ENCODE data around the gene CABP7.

CABP7 gene

GRCh38 chr22:29702931-29703501 is 16.8 kb upstream of the CABP7 start:
- no peak for DNase-seq

- DNase-seq: no peak
These were observed 16.1 kb upstream of the CABP7 start for GRCh38 chr22:29703569-29704195.

- no peak for DNase-seq
These were observed 15.1 kb upstream of the CABP7 start for GRCh38 chr22:29704528-29705285.

GRCh38 chr22:29705651-29706050 is 14.2 kb upstream of the CABP7 start:
- no peak for DNase-seq

- no peak for DNase-seq
These were observed 13.3 kb upstream of the CABP7 start for GRCh38 chr22:29706486-29706885.

- no peak for DNase-seq
These were observed 12.8 kb upstream of the CABP7 start for GRCh38 chr22:29707010-29707409.

GRCh38 chr22:29707471-29707870 is 12.3 kb upstream of the CABP7 start:
- no peak for DNase-seq

GRCh38 chr22:29710193-29710592 is 9.6 kb upstream of the CABP7 start:
- DNase-seq: no peak

GRCh38 chr22:29710922-29711593 is 8.7 kb upstream of the CABP7 start:
- no peak for DNase-seq

- DNase-seq: no peak
These were observed 7.7 kb upstream of the CABP7 start for GRCh38 chr22:29712119-29712518.

GRCh38 chr22:29713156-29713727 is 6.6 kb upstream of the CABP7 start:
- DNase-seq: no peak

GRCh38 chr22:29715240-29715639 is 4.6 kb upstream of the CABP7 start:
- no peak for DNase-seq

- no peak for DNase-seq
These were observed 4.1 kb upstream of the CABP7 start for GRCh38 chr22:29715705-29716104.

GRCh38 chr22:29716814-29717545 is 2.8 kb upstream of the CABP7 start:
- DNase-seq: no peak

- DNase-seq: no peak
These were observed 2.0 kb upstream of the CABP7 start for GRCh38 chr22:29717789-29718188.

GRCh38 chr22:29718949-29719898 is 579 bp upstream of the CABP7 start:
- no peak for DNase-seq

GRCh38 chr22:29720811-29721323 is 1.1 kb downstream of the CABP7 start:
- no peak for DNase-seq

GRCh38 chr22:29722151-29722550 is 2.3 kb downstream of the CABP7 start:
- no peak for DNase-seq

GRCh38 chr22:29722587-29722986 is 2.8 kb downstream of the CABP7 start:
- no peak for DNase-seq

GRCh38 chr22:29723766-29724165 is 4.0 kb downstream of the CABP7 start:
- DNase-seq: no peak

GRCh38 chr22:29724843-29725242 is 5.0 kb downstream of the CABP7 start:
- DNase-seq: no peak

Data from CD4-positive, alpha-beta T cell treated with Interleukin-21 for 1 hour (primary cell).